Liver (tissue), 9 donors: Measurements from ENCODE around the gene P3H4. TPM values are rescaled to one million over a fixed set of nuclear protein-coding genes. Genes with fewer than 3 reads are reported as not detected.
"Not testable (repeated sequence)": the region's sequence is repeated elsewhere in the genome, so short reads cannot be mapped to it uniquely, and the experiment has no call there.

Experiments used
- DNase-seq: peaks from one replicate; pipeline ENCODE4 v3.0.0-alpha.2; 2017; ENCODE audit warnings: low spot score
- H3K27ac ChIP-seq, 2 donors: one replicate each; pipeline ENCODE4 v1.7.0; 2013; ENCODE audit warnings: inconsistent platforms in 2 of 2, low read length in 2 of 2, control low read depth in 1 of 2, low read depth in 1 of 2, mild to moderate bottlenecking in 1 of 2
- H3K27me3 ChIP-seq, 4 donors: one replicate each; pipeline versions ENCODE4 v1.6.1 to v1.7.0; 2013; ENCODE audit warnings: low read length in 3 of 4, inconsistent platforms in 1 of 4, mild to moderate bottlenecking in 1 of 4, moderate library complexity in 1 of 4; ENCODE audit not compliant: control insufficient read depth in 4 of 4, insufficient read depth in 4 of 4
- H3K36me3 ChIP-seq, 4 donors: one replicate each; pipeline versions ENCODE4 v1.6.1 to v1.7.0; 2013; ENCODE audit warnings: low read length in 3 of 4, mild to moderate bottlenecking in 3 of 4, low read depth in 1 of 4, moderate library complexity in 1 of 4; ENCODE audit not compliant: control insufficient read depth in 4 of 4, insufficient read depth in 3 of 4
- H3K4me1 ChIP-seq, 4 donors: one replicate each; pipeline versions ENCODE4 v1.6.1 to v1.7.0; 2013; ENCODE audit warnings: low read length in 3 of 4, mild to moderate bottlenecking in 3 of 4, moderate library complexity in 1 of 4; ENCODE audit not compliant: control insufficient read depth in 4 of 4, insufficient read depth in 4 of 4
- H3K4me3 ChIP-seq, 3 donors: one replicate each; pipeline versions ENCODE4 v1.6.1 to v1.7.0; 2013; ENCODE audit warnings: low read length in 3 of 3, control low read depth in 1 of 3, low read depth in 1 of 3, mild to moderate bottlenecking in 1 of 3
- H3K9ac ChIP-seq, 2 donors: one replicate each; pipeline ENCODE4 v1.7.0; 2013; ENCODE audit warnings: low read length in 2 of 2, mild to moderate bottlenecking in 2 of 2, moderate library complexity in 2 of 2, control low read depth in 1 of 2, low read depth in 1 of 2
- H3K9me3 ChIP-seq, 4 donors: one replicate each; pipeline versions ENCODE4 v1.6.1 to v1.7.0; 2013; ENCODE audit warnings: low read length in 3 of 4; ENCODE audit not compliant: control insufficient read depth in 4 of 4
- ATF3 ChIP-seq: IDR thresholded peaks from 2 replicates; pipeline ENCODE4 v1.6.1; 2016; ENCODE audit warnings: antibody characterized with exemption
- CTCF ChIP-seq: fragments of 150-350 bp; IDR thresholded peaks from 2 replicates; pipeline ENCODE4 v1.5.1; 2017; ENCODE audit warnings: improper control_type of control experiment, low read depth, low read length; ENCODE audit not compliant: missing input control
- EGR1 ChIP-seq, 2 donors: IDR thresholded peaks; 2 replicates each; pipeline ENCODE4 v1.6.1; 2016 to 2018; ENCODE audit warnings: antibody characterized with exemption in 2 of 2, low read depth in 2 of 2
- FOXA1 ChIP-seq: IDR thresholded peaks from 2 replicates; pipeline ENCODE4 v1.6.1; 2016; ENCODE audit warnings: antibody characterized with exemption
- GABPA ChIP-seq, 2 donors: IDR thresholded peaks in 1 of 2; conservative IDR thresholded peaks in 1 of 2; 2 replicates each; pipeline ENCODE4 v1.6.1; 2016; ENCODE audit warnings: antibody characterized with exemption in 2 of 2, mild to moderate bottlenecking in 1 of 2, moderate library complexity in 1 of 2
- HNF4A ChIP-seq, 2 donors: conservative IDR thresholded peaks; 2 replicates each; pipeline ENCODE4 v1.6.1; 2016; ENCODE audit warnings: antibody characterized with exemption in 2 of 2, mild to moderate bottlenecking in 2 of 2
- NR2F2 ChIP-seq: IDR thresholded peaks from 2 replicates; pipeline ENCODE4 v1.6.1; 2016; ENCODE audit warnings: antibody characterized with exemption
- RAD21 ChIP-seq, 2 donors: IDR thresholded peaks; 2 replicates each; pipeline ENCODE4 v1.6.1; 2016; ENCODE audit warnings: antibody characterized with exemption in 2 of 2, mild to moderate bottlenecking in 2 of 2
- REST ChIP-seq: IDR thresholded peaks from 2 replicates; pipeline ENCODE4 v1.6.1; 2016; ENCODE audit warnings: antibody characterized with exemption, mild to moderate bottlenecking
- RXRA ChIP-seq, 2 donors: IDR thresholded peaks; 2 replicates each; pipeline ENCODE4 v1.6.1; 2017 to 2018; ENCODE audit warnings: antibody characterized with exemption in 2 of 2, mild to moderate bottlenecking in 1 of 2
- YY1 ChIP-seq: IDR thresholded peaks from 2 replicates; pipeline ENCODE4 v1.6.1; 2016; ENCODE audit warnings: antibody characterized with exemption, mild to moderate bottlenecking
- WGBS: extraction: QIAGEN DNeasy Blood & Tissue Kit; methylation state at CpG from one replicate; pipeline ENCODE4 v1.1.7; 2013; 5-methylcytosine and 5-hydroxymethylcytosine counted together
- polyA plus RNA-seq, 2 donors: library from polyadenylated mRNA; stranded (reverse) in 1 of 2; unstranded in 1 of 2; fragments of 200-250 nt in 1 of 2; fragments of >200 nt in 1 of 2; fragmentation: Nextera tagmentation in 1 of 2; extraction: Ambion mirVana in 1 of 2; gene quantifications; one replicate each; pipeline versions ENCODE4 v1.2.1 to v1.2.3, GENCODE V29; 2013 to 2015
- total RNA-seq, 2 donors: library from RNA; depleted of rRNA; stranded (reverse); fragments of >200 nt; gene quantifications; one replicate each; pipeline ENCODE4 v1.2.3, GENCODE V29; 2014
- donor health status: healthy.
- donor health status: healthy.
- donor health status: healthy.
- donor health status: healthy.
- donor health status: healthy.

The P3H4 gene
- total RNA-seq, result 1 to 10 TPM; 2.6 to 5.6 TPM
- polyA plus RNA-seq, result 1 to 10 TPM; 1.7 to 2.0 TPM

- Histone ChIP-seq H3K27ac (peak within 1 kb of the TSS; percentile 15 to 31), H3K4me1 (peaks cover 5 to 20% (median 10%) of the 10 kb centered on the region in 4 donors), H3K36me3 (no peaks in the 10 kb centered on the region), H3K9ac (no peak within 1 kb of the TSS), H3K9me3 (no peaks in the 10 kb centered on the region), H3K27me3 (no peaks in the 10 kb centered on the region), H3K4me3 (peak within 1 kb of the TSS; percentile 34 to 78 (median 54))
- peak; percentile 63 for DNase-seq
- peak; percentile 49 for TF ChIP-seq CTCF
- TF ChIP-seq GABPA (IDR thresholded peaks at IDR 0.05 in 1 of 2, conservative IDR thresholded peaks at IDR 0.05 in 1 of 2), result no peak
- TF ChIP-seq RAD21 (IDR thresholded peaks at IDR 0.05), result peak; percentile 23 to 57
- no peak for TF ChIP-seq REST
- no peak for TF ChIP-seq HNF4A (conservative IDR thresholded peaks at IDR 0.05)
- 1% methylated on average over 96 of the region's 96 CpGs for WGBS
These were observed at the start of gene P3H4 for GRCh38 chr17:41811549-41812380. Gene P3H4, minus strand, starts transcription at chr17:41811949. Its CDS starts 34 bp downstream, at chr17:41811915.

GRCh38 chr17:41860254-41860931 is 48.6 kb upstream of the P3H4 start:
- DNase-seq, result no peak
- Histone ChIP-seq H3K27ac (no peak overlapping the region), H3K9ac (no peak overlapping the region), H3K9me3 (no peaks in the 10 kb centered on the region), H3K4me3 (no peak overlapping the region), H3K36me3 (no peaks in the 10 kb centered on the region), H3K27me3 (no peaks in the 10 kb centered on the region), H3K4me1 (peaks cover 7 to 23% (median 15%) of the 10 kb centered on the region in 4 donors)
- TF ChIP-seq FOXA1 (no peak), RXRA (IDR thresholded peaks at IDR 0.05) (no peak), CTCF (no peak), HNF4A (conservative IDR thresholded peaks at IDR 0.05) (no peak), NR2F2 (no peak), GABPA (IDR thresholded peaks at IDR 0.05 in 1 of 2, conservative IDR thresholded peaks at IDR 0.05 in 1 of 2) (no peak), ATF3 (no peak), EGR1 (IDR thresholded peaks at IDR 0.05; ENCODE audit: low read depth in 2 of 2) (no peak), YY1 (no peak), REST (no peak), RAD21 (IDR thresholded peaks at IDR 0.05) (no peak)
- 87% methylated on average over 3 of the region's 3 CpGs for WGBS

GRCh38 chr17:41851382-41851781 is 39.6 kb upstream of the P3H4 start:
- H3K4me1 ChIP-seq, DNase-seq, H3K9ac ChIP-seq, H3K27me3 ChIP-seq, H3K27ac ChIP-seq, H3K4me3 ChIP-seq, H3K9me3 ChIP-seq: not testable (repeated sequence)
- 96% methylated on average over 14 of the region's 14 CpGs for WGBS
- peaks cover 6 to 17% (median 13%) of the 10 kb centered on the region in 4 donors for H3K36me3 ChIP-seq
